Measurements from ENCODE around the gene NEO1.

The NEO1 gene

GRCh38 chr15:73319460-73320245 lies 267.4 kb downstream of the NEO1 start:
- no peak for DNase-seq
- no peak for ATAC-seq (replicated peaks)
- no peak overlapping the region for H3K27ac Mint-ChIP-seq
- H3K36me3 Mint-ChIP-seq (ENCODE audit: insufficient read depth): no peaks in the 10 kb centered on the region
- H3K9me3 Mint-ChIP-seq: no peaks in the 10 kb centered on the region
- H3K4me1 Mint-ChIP-seq (ENCODE audit: low read depth in 2 of 2): peaks cover 0 to 4% of the 10 kb centered on the region in 2 donors
- H3K4me3 Mint-ChIP-seq: no peak overlapping the region
- H3K27me3 Mint-ChIP-seq: peaks cover 29 to 44% of the 10 kb centered on the region in 2 donors

- Mint-ChIP-seq H3K36me3 (ENCODE audit: insufficient read depth) (no peaks in the 10 kb centered on the region), H3K27me3 (peaks cover 28 to 46% of the 10 kb centered on the region in 2 donors), H3K9me3 (no peaks in the 10 kb centered on the region), H3K4me3 (no peak overlapping the region), H3K27ac (no peak overlapping the region), H3K4me1 (ENCODE audit: low read depth in 2 of 2) (peaks cover under 1 to 4% of the 10 kb centered on the region in 2 donors)
- ATAC-seq (replicated peaks) (no peak), DNase-seq (no peak)
Observed at GRCh38 chr15:73320619-73321180, 268.4 kb downstream of the NEO1 start.

- ATAC-seq (replicated peaks) (no peak), DNase-seq (no peak)
- Mint-ChIP-seq H3K4me1 (ENCODE audit: low read depth in 2 of 2) (peaks cover 2 to 4% of the 10 kb centered on the region in 2 donors), H3K4me3 (no peak overlapping the region), H3K27me3 (peaks cover 28 to 54% of the 10 kb centered on the region in 2 donors), H3K9me3 (no peaks in the 10 kb centered on the region), H3K36me3 (ENCODE audit: insufficient read depth) (no peaks in the 10 kb centered on the region), H3K27ac (no peak overlapping the region)
Observed at GRCh38 chr15:73321496-73322450, 269.5 kb downstream of the NEO1 start.

GRCh38 chr15:73322665-73323373 lies 270.6 kb downstream of the NEO1 start:
- Mint-ChIP-seq H3K4me3 (no peak overlapping the region), H3K36me3 (ENCODE audit: insufficient read depth) (no peaks in the 10 kb centered on the region)

GRCh38 chr15:73323374-73323955 lies 271.2 kb downstream of the NEO1 start:
- Mint-ChIP-seq H3K27me3 (peaks cover 20 to 68% of the 10 kb centered on the region in 2 donors), H3K36me3 (ENCODE audit: insufficient read depth) (no peaks in the 10 kb centered on the region), H3K4me1 (ENCODE audit: low read depth in 2 of 2) (peaks cover 0 to 2% of the 10 kb centered on the region in 2 donors), H3K27ac (no peak overlapping the region), H3K9me3 (no peaks in the 10 kb centered on the region), H3K4me3 (no peak overlapping the region)
- DNase-seq (no peak), ATAC-seq (replicated peaks) (no peak)

More at GRCh38 chr15:73322665-73323373, 270.6 kb downstream of the NEO1 start:
- peaks cover 22 to 61% of the 10 kb centered on the region in 2 donors for H3K27me3 Mint-ChIP-seq
- H3K9me3 Mint-ChIP-seq: no peaks in the 10 kb centered on the region
- DNase-seq (no peak), ATAC-seq (replicated peaks) (no peak)
- peaks cover 0 to 2% of the 10 kb centered on the region in 2 donors for H3K4me1 Mint-ChIP-seq (ENCODE audit: low read depth in 2 of 2)
- H3K27ac Mint-ChIP-seq: no peak overlapping the region

- no peak for DNase-seq
- peaks cover 0 to 5% of the 10 kb centered on the region in 2 donors for H3K4me1 Mint-ChIP-seq (ENCODE audit: low read depth in 2 of 2)
Observed at GRCh38 chr15:73323956-73324355, 271.7 kb downstream of the NEO1 start.

GRCh38 chr15:73324496-73325170 lies 272.4 kb downstream of the NEO1 start:
- H3K27me3 Mint-ChIP-seq: peaks cover 15 to 68% of the 10 kb centered on the region in 2 donors
- no peak for ATAC-seq (replicated peaks)
- no peak for DNase-seq
- H3K36me3 Mint-ChIP-seq (ENCODE audit: insufficient read depth): no peaks in the 10 kb centered on the region
- H3K27ac Mint-ChIP-seq: no peak overlapping the region
- no peak overlapping the region for H3K4me3 Mint-ChIP-seq
- H3K9me3 Mint-ChIP-seq: no peaks in the 10 kb centered on the region
- H3K4me1 Mint-ChIP-seq (ENCODE audit: low read depth in 2 of 2): peaks cover 0 to 5% of the 10 kb centered on the region in 2 donors

More at GRCh38 chr15:73323956-73324355, 271.7 kb downstream of the NEO1 start:
- peaks cover 20 to 72% of the 10 kb centered on the region in 2 donors for H3K27me3 Mint-ChIP-seq
- no peaks in the 10 kb centered on the region for H3K9me3 Mint-ChIP-seq
- no peak overlapping the region for H3K4me3 Mint-ChIP-seq
- ATAC-seq (replicated peaks): no peak
- H3K36me3 Mint-ChIP-seq (ENCODE audit: insufficient read depth): no peaks in the 10 kb centered on the region
- H3K27ac Mint-ChIP-seq: no peak overlapping the region

GRCh38 chr15:73325191-73325861 lies 273.1 kb downstream of the NEO1 start:
- ATAC-seq (replicated peaks): no peak
- peaks cover 13 to 61% of the 10 kb centered on the region in 2 donors for H3K27me3 Mint-ChIP-seq
- no peaks in the 10 kb centered on the region for H3K36me3 Mint-ChIP-seq (ENCODE audit: insufficient read depth)
- no peaks in the 10 kb centered on the region for H3K9me3 Mint-ChIP-seq
- H3K4me3 Mint-ChIP-seq: no peak overlapping the region
- DNase-seq: no peak
- H3K4me1 Mint-ChIP-seq (ENCODE audit: low read depth in 2 of 2): peaks cover 0 to 5% of the 10 kb centered on the region in 2 donors
- H3K27ac Mint-ChIP-seq: no peak overlapping the region

GRCh38 chr15:73326157-73326556 lies 273.9 kb downstream of the NEO1 start:
- H3K4me3 Mint-ChIP-seq: no peak overlapping the region
- H3K9me3 Mint-ChIP-seq: no peaks in the 10 kb centered on the region
- peaks cover 0 to 5% of the 10 kb centered on the region in 2 donors for H3K4me1 Mint-ChIP-seq (ENCODE audit: low read depth in 2 of 2)
- H3K36me3 Mint-ChIP-seq (ENCODE audit: insufficient read depth): no peaks in the 10 kb centered on the region
- H3K27me3 Mint-ChIP-seq: peaks cover 7 to 53% of the 10 kb centered on the region in 2 donors
- DNase-seq (no peak), ATAC-seq (replicated peaks) (no peak)
- no peak overlapping the region for H3K27ac Mint-ChIP-seq

- DNase-seq (no peak), ATAC-seq (replicated peaks) (no peak)
- Mint-ChIP-seq H3K9me3 (no peaks in the 10 kb centered on the region), H3K27ac (no peak overlapping the region), H3K4me3 (no peak overlapping the region), H3K27me3 (peaks cover 0 to 32% of the 10 kb centered on the region in 2 donors), H3K4me1 (ENCODE audit: low read depth in 2 of 2) (peaks cover 0 to 5% of the 10 kb centered on the region in 2 donors), H3K36me3 (ENCODE audit: insufficient read depth) (no peaks in the 10 kb centered on the region)
Observed at GRCh38 chr15:73328149-73328820, 276.0 kb downstream of the NEO1 start.

GRCh38 chr15:73328981-73329380 lies 276.7 kb downstream of the NEO1 start:
- DNase-seq (no peak), ATAC-seq (replicated peaks) (no peak)
- Mint-ChIP-seq H3K36me3 (ENCODE audit: insufficient read depth) (no peaks in the 10 kb centered on the region), H3K4me3 (no peak overlapping the region), H3K9me3 (no peaks in the 10 kb centered on the region), H3K27me3 (peaks cover 0 to 31% of the 10 kb centered on the region in 2 donors), H3K27ac (no peak overlapping the region), H3K4me1 (ENCODE audit: low read depth in 2 of 2) (peaks cover 0 to 5% of the 10 kb centered on the region in 2 donors)
